Type B pancreatic cell (in vitro differentiated cells): ENCODE data around the gene KCTD19. TPM values are rescaled to one million over a fixed set of nuclear protein-coding genes. Genes with fewer than 3 reads are reported as not detected.

Source experiments
- DNase-seq: peaks from one replicate; pipeline ENCODE4 v3.0.0; 2021; ENCODE audit warnings: mixed read lengths; ENCODE audit not compliant: unreplicated experiment; ENCODE audit errors: extremely low spot score
- H3K27ac Mint-ChIP-seq: 2 replicates; pipeline ENCODE4 v1.8.0; 2021; ENCODE audit warnings: mild to moderate bottlenecking, mixed read lengths
- H3K27me3 Mint-ChIP-seq: 2 replicates; pipeline ENCODE4 v1.8.0; 2021; ENCODE audit warnings: mixed read lengths
- H3K36me3 Mint-ChIP-seq: 2 replicates; pipeline ENCODE4 v1.8.0; 2021; ENCODE audit warnings: mixed read lengths
- H3K4me1 Mint-ChIP-seq: one replicate; pipeline ENCODE4 v1.8.0; 2021; ENCODE audit warnings: mixed read lengths; ENCODE audit not compliant: unreplicated experiment
- H3K4me3 Mint-ChIP-seq: 2 replicates; pipeline ENCODE4 v1.8.0; 2021; ENCODE audit warnings: mild to moderate bottlenecking, mixed read lengths
- H3K9me3 Mint-ChIP-seq: 2 replicates; pipeline ENCODE4 v1.8.0; 2021; ENCODE audit warnings: mixed read lengths
- total RNA-seq: library from RNA; stranded (reverse); gene quantifications from 2 replicates; pipeline ENCODE4 v1.2.1, GENCODE V29; 2021; ENCODE audit warnings: low replicate concordance
- TF ChIP-seq, protein P1 (sequence below): fragments of 200-600 bp; sonication (generic); conservative IDR thresholded peaks from 2 replicates; pipeline ENCODE4 v1.5.0; 2021; ENCODE audit warnings: antibody characterized with exemption, mild to moderate bottlenecking

The KCTD19 gene
- total RNA-seq, 1 donor from 2014 or later, result 0.56 TPM

DNA sequence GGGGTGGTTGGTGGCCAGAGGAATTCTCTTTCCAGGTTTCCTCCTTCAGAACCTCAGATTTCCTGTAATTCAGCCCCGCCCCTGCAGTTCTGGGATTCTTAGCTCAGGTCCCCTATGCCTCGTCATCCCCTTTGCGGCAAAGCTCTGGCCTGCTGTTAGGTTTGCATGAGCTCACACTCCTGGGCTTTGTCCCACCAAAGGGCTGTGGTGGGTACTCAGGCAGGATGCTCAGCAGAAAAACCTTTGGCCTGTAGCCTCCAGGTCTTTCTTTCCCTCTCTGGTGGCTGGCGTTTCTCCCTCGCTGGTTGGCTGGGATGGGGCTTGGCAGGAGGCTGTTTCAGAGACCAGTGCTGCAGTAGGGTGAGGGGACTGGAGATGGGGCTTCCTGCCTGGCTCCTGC is 56.8 kb downstream of the KCTD19 start:
- H3K9me3 Mint-ChIP-seq, result no peaks in the 10 kb centered on the region
- DNase-seq, result no peak
- no peaks in the 10 kb centered on the region for H3K4me1 Mint-ChIP-seq
- peaks cover 3% of the 10 kb centered on the region for H3K27me3 Mint-ChIP-seq
- TF ChIP-seq, protein P1, sequence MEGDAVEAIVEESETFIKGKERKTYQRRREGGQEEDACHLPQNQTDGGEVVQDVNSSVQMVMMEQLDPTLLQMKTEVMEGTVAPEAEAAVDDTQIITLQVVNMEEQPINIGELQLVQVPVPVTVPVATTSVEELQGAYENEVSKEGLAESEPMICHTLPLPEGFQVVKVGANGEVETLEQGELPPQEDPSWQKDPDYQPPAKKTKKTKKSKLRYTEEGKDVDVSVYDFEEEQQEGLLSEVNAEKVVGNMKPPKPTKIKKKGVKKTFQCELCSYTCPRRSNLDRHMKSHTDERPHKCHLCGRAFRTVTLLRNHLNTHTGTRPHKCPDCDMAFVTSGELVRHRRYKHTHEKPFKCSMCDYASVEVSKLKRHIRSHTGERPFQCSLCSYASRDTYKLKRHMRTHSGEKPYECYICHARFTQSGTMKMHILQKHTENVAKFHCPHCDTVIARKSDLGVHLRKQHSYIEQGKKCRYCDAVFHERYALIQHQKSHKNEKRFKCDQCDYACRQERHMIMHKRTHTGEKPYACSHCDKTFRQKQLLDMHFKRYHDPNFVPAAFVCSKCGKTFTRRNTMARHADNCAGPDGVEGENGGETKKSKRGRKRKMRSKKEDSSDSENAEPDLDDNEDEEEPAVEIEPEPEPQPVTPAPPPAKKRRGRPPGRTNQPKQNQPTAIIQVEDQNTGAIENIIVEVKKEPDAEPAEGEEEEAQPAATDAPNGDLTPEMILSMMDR, result no peak
- no peak overlapping the region for H3K27ac Mint-ChIP-seq
- H3K36me3 Mint-ChIP-seq, result no peaks in the 10 kb centered on the region
- H3K4me3 Mint-ChIP-seq, result no peak overlapping the region

DNA sequence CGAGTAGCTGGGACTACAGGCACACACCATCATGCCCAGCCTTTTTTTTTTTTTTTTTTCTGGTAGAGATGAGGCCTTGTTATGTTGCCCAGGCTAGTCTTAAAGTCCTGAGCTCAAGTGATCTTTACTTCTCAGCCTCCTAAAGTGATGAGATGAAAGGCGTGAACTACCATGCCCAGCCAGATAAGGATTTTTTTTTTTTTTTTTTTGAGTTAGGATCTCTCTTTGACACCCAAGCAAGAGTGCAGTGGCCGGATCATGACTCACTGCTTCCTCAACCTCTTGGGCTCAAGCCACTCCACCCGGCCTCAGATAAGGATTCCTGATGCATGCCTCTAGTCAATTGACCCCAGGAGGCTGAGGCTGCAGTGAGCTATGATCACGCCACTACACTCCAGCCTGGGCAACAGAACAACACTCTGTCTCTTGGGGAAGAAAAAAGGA is 58.4 kb downstream of the KCTD19 start:
- Mint-ChIP-seq H3K27ac (no peak overlapping the region), H3K9me3 (no peaks in the 10 kb centered on the region), H3K4me3 (no peak overlapping the region), H3K36me3 (no peaks in the 10 kb centered on the region), H3K27me3 (peaks cover 11% of the 10 kb centered on the region), H3K4me1 (no peaks in the 10 kb centered on the region)
- DNase-seq, result no peak
- TF ChIP-seq, protein P1, result no peak

DNA sequence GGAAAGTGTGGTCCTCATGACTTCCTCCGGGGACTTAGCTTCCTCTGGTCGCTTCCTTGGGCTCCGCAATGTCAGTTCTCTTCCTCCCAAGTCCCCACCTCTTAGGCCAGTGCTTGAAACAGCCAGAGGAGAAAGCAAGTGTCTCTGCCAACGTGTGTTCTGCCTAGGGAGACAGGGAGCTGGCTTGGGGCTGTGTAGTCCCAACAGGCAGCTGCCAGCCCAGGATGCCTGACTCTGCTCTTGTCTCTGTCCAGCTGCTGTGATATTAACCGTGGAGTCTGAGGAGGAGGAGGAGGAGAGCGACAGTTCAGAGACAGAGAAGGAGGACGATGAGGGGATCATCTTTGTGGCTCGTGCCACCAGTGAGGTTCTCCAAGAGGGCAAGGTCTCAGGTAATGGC is 60.7 kb downstream of the KCTD19 start:
- TF ChIP-seq, protein P1, result no peak
- no peak overlapping the region for H3K4me3 Mint-ChIP-seq
- H3K4me1 Mint-ChIP-seq, result peaks cover 2% of the 10 kb centered on the region
- no peak overlapping the region for H3K27ac Mint-ChIP-seq
- no peaks in the 10 kb centered on the region for H3K9me3 Mint-ChIP-seq
- no peak for DNase-seq
- no peaks in the 10 kb centered on the region for H3K36me3 Mint-ChIP-seq
- peaks cover 18% of the 10 kb centered on the region for H3K27me3 Mint-ChIP-seq

DNA sequence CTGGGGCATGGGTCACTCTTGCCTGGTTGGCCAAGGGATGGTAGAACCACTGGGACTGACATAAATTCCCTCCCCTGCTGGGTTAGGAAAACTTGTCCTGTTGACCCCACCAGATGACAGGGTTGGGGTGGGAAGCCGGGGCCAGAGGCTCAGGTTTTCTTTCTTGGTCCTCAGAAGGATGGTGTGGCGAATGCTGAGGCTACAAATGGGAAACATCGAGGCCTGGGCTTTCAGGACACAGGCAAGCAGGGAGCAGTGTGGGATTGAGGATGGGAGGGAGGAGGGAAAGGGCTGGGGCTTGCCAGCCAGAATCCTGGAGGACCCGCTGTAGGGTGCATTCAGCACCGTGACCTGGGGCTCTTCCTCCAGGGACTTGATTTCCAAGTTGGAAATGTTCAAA is 61.7 kb downstream of the KCTD19 start:
- Mint-ChIP-seq H3K4me1 (peaks cover 9% of the 10 kb centered on the region), H3K27me3 (peaks cover 21% of the 10 kb centered on the region), H3K4me3 (no peak overlapping the region), H3K9me3 (no peaks in the 10 kb centered on the region), H3K36me3 (no peaks in the 10 kb centered on the region), H3K27ac (no peak overlapping the region)
- DNase-seq, result no peak
- TF ChIP-seq, protein P1, result no peak

DNA sequence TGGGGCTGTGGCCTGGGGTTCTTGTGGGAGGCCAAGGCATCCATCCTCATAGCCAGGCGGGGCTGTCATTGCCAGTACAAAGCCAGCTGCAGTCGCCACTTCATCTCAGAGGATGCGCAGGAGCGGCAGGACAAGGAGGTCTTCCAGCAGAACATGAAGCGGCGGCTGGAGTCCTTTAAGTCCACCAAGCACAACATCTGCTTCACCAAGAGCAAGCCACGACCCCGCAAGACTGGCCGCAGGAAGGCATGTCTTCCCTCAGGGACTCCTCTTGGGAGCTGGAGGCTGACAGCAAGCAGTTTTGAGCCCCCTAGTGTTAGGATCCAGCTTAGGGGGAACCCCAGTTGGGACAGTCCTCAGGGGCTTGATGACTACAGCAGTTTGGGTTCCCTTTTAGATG is 62.3 kb downstream of the KCTD19 start:
- no peaks in the 10 kb centered on the region for H3K36me3 Mint-ChIP-seq
- H3K9me3 Mint-ChIP-seq, result no peaks in the 10 kb centered on the region
- peaks cover 9% of the 10 kb centered on the region for H3K4me1 Mint-ChIP-seq
- DNase-seq, result no peak
- H3K4me3 Mint-ChIP-seq, result no peak overlapping the region
- H3K27ac Mint-ChIP-seq, result no peak overlapping the region
- TF ChIP-seq, protein P1, result peak; percentile 35
- peaks cover 21% of the 10 kb centered on the region for H3K27me3 Mint-ChIP-seq

DNA sequence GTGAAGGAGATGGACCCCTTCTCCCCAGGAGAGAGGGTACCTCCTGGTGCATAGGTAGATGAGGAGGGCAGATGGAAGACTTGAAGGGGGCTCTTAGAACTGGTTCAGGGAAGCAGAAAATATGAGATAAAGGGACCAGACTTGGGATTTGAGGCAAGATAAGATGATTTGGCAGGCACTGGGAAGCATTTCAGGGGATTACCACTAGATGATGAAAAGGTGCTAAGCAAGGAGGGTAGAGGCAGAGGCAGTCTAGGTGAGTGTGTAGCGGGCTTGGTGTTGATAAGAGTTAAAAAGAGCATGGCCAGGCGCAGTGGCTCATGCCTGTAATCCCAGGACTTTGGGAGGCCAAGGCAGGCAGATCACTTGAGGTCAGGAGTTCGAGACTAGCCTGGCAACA is 63.3 kb downstream of the KCTD19 start:
- Mint-ChIP-seq H3K9me3 (no peaks in the 10 kb centered on the region), H3K27me3 (peaks cover 21% of the 10 kb centered on the region), H3K36me3 (no peaks in the 10 kb centered on the region), H3K4me1 (peaks cover 9% of the 10 kb centered on the region), H3K4me3 (no peak overlapping the region), H3K27ac (no peak overlapping the region)
- TF ChIP-seq, protein P1, result no peak
- no peak for DNase-seq
